Measurements from ENCODE around the gene MFGE8. TPM values are rescaled to one million over a fixed set of nuclear protein-coding genes. Genes with fewer than 3 reads are reported as not detected.

Gene MFGE8
- polyA plus RNA-seq (2012; ENCODE audit: insufficient read length, low read depth), result 15.9 TPM

GRCh38 chr15:88913017-88913849, at the start of gene MFGE8:
Gene MFGE8, minus strand, starts transcription at chr15:88913379. Its CDS starts 60 bp downstream, at chr15:88913319.
- TF ChIP-seq POLR2AphosphoS5 (IDR thresholded peaks at IDR 0.05; ENCODE audit: low read depth, low read length) (no peak), TAF1 (IDR thresholded peaks at IDR 0.05; ENCODE audit: borderline replicate concordance, insufficient read depth, low read length) (no peak), FOXP2 (optimal IDR thresholded peaks at IDR 0.05; ENCODE audit: borderline replicate concordance, extremely low read depth, extremely low read length, insufficient read depth) (no peak), SIN3A (IDR thresholded peaks at IDR 0.05; ENCODE audit: borderline replicate concordance, insufficient read depth, low read length) (no peak), REST (IDR thresholded peaks at IDR 0.05; ENCODE audit: insufficient read depth in 1 of 2, low read depth in 2 of 2, low read length in 2 of 2) (no peak)

GRCh38 chr15:88959445-88959844, 46.3 kb upstream of the MFGE8 start:
- no peak for TF ChIP-seq TAF1 (IDR thresholded peaks at IDR 0.05; ENCODE audit: borderline replicate concordance, insufficient read depth, low read length)
- no peak for TF ChIP-seq POLR2AphosphoS5 (IDR thresholded peaks at IDR 0.05; ENCODE audit: low read depth, low read length)
- TF ChIP-seq REST (IDR thresholded peaks at IDR 0.05; ENCODE audit: insufficient read depth in 1 of 2, low read depth in 2 of 2, low read length in 2 of 2), result no peak
- no peak for TF ChIP-seq FOXP2 (optimal IDR thresholded peaks at IDR 0.05; ENCODE audit: borderline replicate concordance, extremely low read depth, extremely low read length, insufficient read depth)
- TF ChIP-seq SIN3A (IDR thresholded peaks at IDR 0.05; ENCODE audit: borderline replicate concordance, insufficient read depth, low read length), result no peak

GRCh38 chr15:88956906-88957305, 43.7 kb upstream of the MFGE8 start:
- TF ChIP-seq SIN3A (IDR thresholded peaks at IDR 0.05; ENCODE audit: borderline replicate concordance, insufficient read depth, low read length), result no peak
- TF ChIP-seq POLR2AphosphoS5 (IDR thresholded peaks at IDR 0.05; ENCODE audit: low read depth, low read length), result no peak
- TF ChIP-seq REST (IDR thresholded peaks at IDR 0.05; ENCODE audit: insufficient read depth in 1 of 2, low read depth in 2 of 2, low read length in 2 of 2), result no peak
- no peak for TF ChIP-seq TAF1 (IDR thresholded peaks at IDR 0.05; ENCODE audit: borderline replicate concordance, insufficient read depth, low read length)
- no peak for TF ChIP-seq FOXP2 (optimal IDR thresholded peaks at IDR 0.05; ENCODE audit: borderline replicate concordance, extremely low read depth, extremely low read length, insufficient read depth)

GRCh38 chr15:88956263-88956662, 43.1 kb upstream of the MFGE8 start:
- TF ChIP-seq POLR2AphosphoS5 (IDR thresholded peaks at IDR 0.05; ENCODE audit: low read depth, low read length), result no peak
- TF ChIP-seq FOXP2 (optimal IDR thresholded peaks at IDR 0.05; ENCODE audit: borderline replicate concordance, extremely low read depth, extremely low read length, insufficient read depth), result no peak
- no peak for TF ChIP-seq REST (IDR thresholded peaks at IDR 0.05; ENCODE audit: insufficient read depth in 1 of 2, low read depth in 2 of 2, low read length in 2 of 2)

All from PFSK-1 (cell line).